GM19099 (cell line): ENCODE results near the gene SEC63.

ENCODE experiments used
- POLR2A ChIP-seq: IDR thresholded peaks from 3 replicates; pipeline ENCODE4 v1.6.1; 2011; ENCODE audit warnings: low read depth; ENCODE audit not compliant: insufficient read length; ENCODE audit errors: extremely low read depth

The SEC63 gene

GRCh38 chr6:107943626-107944439 is 14.2 kb downstream of the SEC63 start:
- TF ChIP-seq POLR2A: no peak

GRCh38 chr6:107942142-107942541 is 15.9 kb downstream of the SEC63 start:
- no peak for TF ChIP-seq POLR2A

GRCh38 chr6:107941627-107942026 is 16.4 kb downstream of the SEC63 start:
- no peak for TF ChIP-seq POLR2A

GRCh38 chr6:107941199-107941598 is 16.8 kb downstream of the SEC63 start:
- no peak for TF ChIP-seq POLR2A

GRCh38 chr6:107936162-107936909 is 21.7 kb downstream of the SEC63 start:
- TF ChIP-seq POLR2A: no peak

- no peak for TF ChIP-seq POLR2A
Observed at GRCh38 chr6:107932580-107932979, 25.4 kb downstream of the SEC63 start.

GRCh38 chr6:107931894-107932293 is 26.1 kb downstream of the SEC63 start:
- TF ChIP-seq POLR2A: no peak

- TF ChIP-seq POLR2A: no peak
Observed at GRCh38 chr6:107928984-107929383, 29.0 kb downstream of the SEC63 start.

- TF ChIP-seq POLR2A: no peak
Observed at GRCh38 chr6:107917451-107918375, 40.3 kb downstream of the SEC63 start.

- TF ChIP-seq POLR2A: no peak
Observed at GRCh38 chr6:107911692-107912091, 46.3 kb downstream of the SEC63 start.

- TF ChIP-seq POLR2A: no peak
Observed at GRCh38 chr6:107894809-107895396, 63.1 kb downstream of the SEC63 start.

GRCh38 chr6:107879941-107880340 is 78.1 kb downstream of the SEC63 start:
- no peak for TF ChIP-seq POLR2A

- TF ChIP-seq POLR2A: no peak
Observed at GRCh38 chr6:107877968-107878367, 80.0 kb downstream of the SEC63 start.

- TF ChIP-seq POLR2A: no peak
Observed at GRCh38 chr6:107871976-107872375, 86.0 kb downstream of the SEC63 start.

- TF ChIP-seq POLR2A: no peak
Observed at GRCh38 chr6:107871016-107871415, 87.0 kb downstream of the SEC63 start.
